ENCODE results near the gene TNNC1.

DNA sequence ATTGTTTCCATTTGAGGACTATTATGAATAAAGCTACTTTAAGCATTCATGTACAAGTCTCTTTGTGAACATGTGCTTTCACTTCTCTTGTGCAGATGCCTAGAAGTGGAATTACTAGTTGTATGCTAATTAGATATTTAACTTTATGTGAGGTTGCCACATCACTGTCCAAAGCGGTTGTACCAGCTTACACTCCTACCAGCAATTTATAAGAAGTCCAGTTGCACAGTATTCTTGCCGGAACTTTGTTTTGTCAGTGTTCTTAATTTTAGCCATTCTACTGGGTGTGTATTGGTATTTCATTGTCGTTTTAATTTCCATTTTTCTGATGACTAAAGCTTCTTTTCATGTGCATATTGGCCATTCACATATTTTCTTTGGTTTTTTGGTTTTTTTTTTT lies 38.0 kb downstream of the TNNC1 start:
- TF ChIP-seq, protein P1, sequence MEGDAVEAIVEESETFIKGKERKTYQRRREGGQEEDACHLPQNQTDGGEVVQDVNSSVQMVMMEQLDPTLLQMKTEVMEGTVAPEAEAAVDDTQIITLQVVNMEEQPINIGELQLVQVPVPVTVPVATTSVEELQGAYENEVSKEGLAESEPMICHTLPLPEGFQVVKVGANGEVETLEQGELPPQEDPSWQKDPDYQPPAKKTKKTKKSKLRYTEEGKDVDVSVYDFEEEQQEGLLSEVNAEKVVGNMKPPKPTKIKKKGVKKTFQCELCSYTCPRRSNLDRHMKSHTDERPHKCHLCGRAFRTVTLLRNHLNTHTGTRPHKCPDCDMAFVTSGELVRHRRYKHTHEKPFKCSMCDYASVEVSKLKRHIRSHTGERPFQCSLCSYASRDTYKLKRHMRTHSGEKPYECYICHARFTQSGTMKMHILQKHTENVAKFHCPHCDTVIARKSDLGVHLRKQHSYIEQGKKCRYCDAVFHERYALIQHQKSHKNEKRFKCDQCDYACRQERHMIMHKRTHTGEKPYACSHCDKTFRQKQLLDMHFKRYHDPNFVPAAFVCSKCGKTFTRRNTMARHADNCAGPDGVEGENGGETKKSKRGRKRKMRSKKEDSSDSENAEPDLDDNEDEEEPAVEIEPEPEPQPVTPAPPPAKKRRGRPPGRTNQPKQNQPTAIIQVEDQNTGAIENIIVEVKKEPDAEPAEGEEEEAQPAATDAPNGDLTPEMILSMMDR (IDR thresholded peaks at IDR 0.05) = no peak
- TF ChIP-seq EZH2 (IDR thresholded peaks at IDR 0.05; ENCODE audit: borderline replicate concordance, insufficient read depth, low read depth, low read length, poor library complexity, severe bottlenecking) = no peak
